H9 (cell line): ENCODE results near the gene EFNA1. TPM values are rescaled to one million over a fixed set of nuclear protein-coding genes. Genes with fewer than 3 reads are reported as not detected.

Experiments
- DNase-seq: peaks from one replicate; pipeline ENCODE4 v3.0.0-alpha.2; 2017
- H2AFZ ChIP-seq: one replicate; pipeline ENCODE4 v1.6.1; 2013; ENCODE audit warnings: mild to moderate bottlenecking, low read length, control low read depth, moderate library complexity
- H2AK5ac ChIP-seq: 2 replicates; pipeline ENCODE4 v1.6.1; 2013; ENCODE audit warnings: low read length, control low read depth, mixed read lengths; ENCODE audit not compliant: insufficient read length
- H2BK120ac ChIP-seq: one replicate; pipeline ENCODE4 v1.6.1; 2013; ENCODE audit warnings: low read depth, mild to moderate bottlenecking, low read length, control low read depth, inconsistent platforms; ENCODE audit not compliant: poor library complexity, severe bottlenecking
- H2BK12ac ChIP-seq: 2 replicates; pipeline ENCODE4 v1.6.1; 2013; ENCODE audit warnings: low read length, control low read depth, mixed read lengths, low read depth; ENCODE audit not compliant: insufficient read length
- H2BK15ac ChIP-seq: 2 replicates; pipeline ENCODE4 v1.6.1; 2013; ENCODE audit warnings: low read depth, low read length, control low read depth
- H2BK20ac ChIP-seq: one replicate; pipeline ENCODE4 v1.6.1; 2013; ENCODE audit warnings: low read depth, mild to moderate bottlenecking, low read length, control low read depth, inconsistent platforms; ENCODE audit not compliant: poor library complexity, severe bottlenecking
- H2BK5ac ChIP-seq: 2 replicates; pipeline ENCODE4 v1.6.1; 2013; ENCODE audit warnings: low read length, control low read depth, mixed read lengths; ENCODE audit not compliant: insufficient read length
- H3K14ac ChIP-seq: 2 replicates; pipeline ENCODE4 v1.6.1; 2013; ENCODE audit warnings: low read length, control low read depth; ENCODE audit not compliant: insufficient read depth
- H3K18ac ChIP-seq: 2 replicates; pipeline ENCODE4 v1.6.1; 2013; ENCODE audit warnings: low read depth, mild to moderate bottlenecking, mixed read lengths, low read length, control low read depth; ENCODE audit not compliant: insufficient read length
- H3K23ac ChIP-seq: 2 replicates; pipeline ENCODE4 v1.6.1; 2013; ENCODE audit warnings: low read length, control low read depth, mixed read lengths, low read depth; ENCODE audit not compliant: insufficient read length
- H3K23me2 ChIP-seq: 2 replicates; pipeline ENCODE4 v1.6.1; 2013; ENCODE audit warnings: low read depth, mild to moderate bottlenecking, mixed read lengths, low read length, control low read depth; ENCODE audit not compliant: insufficient read length, poor library complexity, severe bottlenecking
- H3K27ac ChIP-seq: 2 replicates; pipeline ENCODE4 v1.5.1; 2013; ENCODE audit warnings: low read length, control low read depth, mixed read lengths, low read depth; ENCODE audit not compliant: insufficient read length
- H3K27me3 ChIP-seq: 2 replicates; pipeline ENCODE4 v1.6.1; 2013; ENCODE audit warnings: low read length, control low read depth, inconsistent platforms; ENCODE audit not compliant: insufficient read depth
- H3K4ac ChIP-seq: 2 replicates; pipeline ENCODE4 v1.6.1; 2013; ENCODE audit warnings: low read depth, mild to moderate bottlenecking, control low read depth, inconsistent platforms, low read length, moderate library complexity
- H3K4me1 ChIP-seq: 2 replicates; pipeline ENCODE4 v1.6.1; 2013; ENCODE audit warnings: low read length, control low read depth, inconsistent platforms; ENCODE audit not compliant: insufficient read depth
- H3K4me2 ChIP-seq: 2 replicates; pipeline ENCODE4 v1.6.1; 2013; ENCODE audit warnings: low read length, control low read depth, mixed read lengths; ENCODE audit not compliant: insufficient read length, insufficient read depth
- H3K56ac ChIP-seq: 2 replicates; pipeline ENCODE4 v1.6.1; 2013; ENCODE audit warnings: low read depth, mild to moderate bottlenecking, mixed read lengths, low read length, control low read depth; ENCODE audit not compliant: insufficient read length
- H3K79me1 ChIP-seq: 2 replicates; pipeline ENCODE4 v1.6.1; 2013; ENCODE audit warnings: low read depth, mild to moderate bottlenecking, moderate library complexity, low read length, control low read depth, inconsistent platforms; ENCODE audit not compliant: insufficient read depth, poor library complexity, severe bottlenecking
- H3K79me2 ChIP-seq: 2 replicates; pipeline ENCODE4 v1.6.1; 2013; ENCODE audit warnings: low read length, control low read depth, inconsistent platforms; ENCODE audit not compliant: insufficient read depth
- H3K9ac ChIP-seq: 2 replicates; pipeline ENCODE4 v1.6.1; 2013; ENCODE audit warnings: low read length, control low read depth, mixed read lengths; ENCODE audit not compliant: insufficient read length; ENCODE audit errors: extremely low read depth
- H3K9me3 ChIP-seq: one replicate; pipeline ENCODE4 v1.6.1; 2013; ENCODE audit warnings: low read depth, low read length, inconsistent platforms; ENCODE audit not compliant: control insufficient read depth
- H3T11ph ChIP-seq: one replicate; pipeline ENCODE4 v1.6.1; 2013; ENCODE audit warnings: mild to moderate bottlenecking, low read length, control low read depth, inconsistent platforms
- H4K20me1 ChIP-seq: one replicate; pipeline ENCODE4 v1.6.1; 2013; ENCODE audit not compliant: control insufficient read depth, insufficient read length, insufficient read depth
- H4K5ac ChIP-seq: 2 replicates; pipeline ENCODE4 v1.6.1; 2013; ENCODE audit warnings: low read depth, mild to moderate bottlenecking, mixed read lengths, low read length, control low read depth; ENCODE audit not compliant: insufficient read length
- H4K8ac ChIP-seq: replicated peaks from 2 replicates; pipeline ENCODE4 v1.6.1; 2013; ENCODE audit warnings: low read length, control low read depth, mixed read lengths, low read depth; ENCODE audit not compliant: insufficient read length
- H4K91ac ChIP-seq: 2 replicates; pipeline ENCODE4 v1.6.1; 2013; ENCODE audit warnings: low read depth, mild to moderate bottlenecking, moderate library complexity, mixed read lengths, low read length, control low read depth; ENCODE audit not compliant: insufficient read length
- H3K27ac Mint-ChIP-seq, 3 experiments: 2 replicates in 2 of 3; 3 replicates in 1 of 3; pipeline ENCODE4 v1.8.0; 2020 to 2021; ENCODE audit warnings: mixed read lengths in 3 of 3, mild to moderate bottlenecking in 1 of 3, moderate library complexity in 1 of 3
- H3K27me3 Mint-ChIP-seq: 2 replicates; pipeline ENCODE4 v1.8.0; 2021; ENCODE audit warnings: low read depth, mild to moderate bottlenecking, moderate library complexity, mixed read lengths
- H3K36me3 Mint-ChIP-seq, 3 experiments: 2 replicates in 2 of 3; 3 replicates in 1 of 3; pipeline ENCODE4 v1.8.0; 2020 to 2021; ENCODE audit warnings: low read depth in 3 of 3, mixed read lengths in 3 of 3; ENCODE audit not compliant: insufficient read depth in 1 of 3
- H3K4me1 Mint-ChIP-seq, 2 experiments: 2 replicates each; pipeline ENCODE4 v1.8.0; 2020; ENCODE audit warnings: mixed read lengths in 2 of 2
- H3K4me3 Mint-ChIP-seq, 2 experiments: 2 replicates in 1 of 2; 3 replicates in 1 of 2; pipeline ENCODE4 v1.8.0; 2020 to 2021; ENCODE audit warnings: mild to moderate bottlenecking in 2 of 2, mixed read lengths in 2 of 2, moderate library complexity in 1 of 2
- H3K9me3 Mint-ChIP-seq, 2 experiments: 2 replicates in 1 of 2; 3 replicates in 1 of 2; pipeline ENCODE4 v1.8.0; 2020; ENCODE audit warnings: mild to moderate bottlenecking in 2 of 2, mixed read lengths in 2 of 2, moderate library complexity in 1 of 2
- WGBS: extraction: QIAGEN DNeasy Blood & Tissue Kit; methylation state at CpG from one replicate; pipeline ENCODE4 v1.1.7; 2013; ENCODE audit warnings: missing lambda C conversion rate, low lambda C conversion rate, mixed read lengths; ENCODE audit not compliant: insufficient read length; ENCODE audit errors: extremely low coverage; 5-methylcytosine and 5-hydroxymethylcytosine counted together
- total RNA-seq: library from RNA; stranded (reverse); gene quantifications from 2 replicates; pipeline ENCODE4 v1.2.1, GENCODE V29; 2021
- TF ChIP-seq, protein P1 (sequence below): fragments of 200-600 bp; sonication (generic); conservative IDR thresholded peaks from 3 replicates; pipeline ENCODE4 v1.8.0; 2021; ENCODE audit warnings: antibody characterized with exemption, mild to moderate bottlenecking

Gene EFNA1
- total RNA-seq, 1 experiment from 2014 or later = 1.4 TPM

DNA sequence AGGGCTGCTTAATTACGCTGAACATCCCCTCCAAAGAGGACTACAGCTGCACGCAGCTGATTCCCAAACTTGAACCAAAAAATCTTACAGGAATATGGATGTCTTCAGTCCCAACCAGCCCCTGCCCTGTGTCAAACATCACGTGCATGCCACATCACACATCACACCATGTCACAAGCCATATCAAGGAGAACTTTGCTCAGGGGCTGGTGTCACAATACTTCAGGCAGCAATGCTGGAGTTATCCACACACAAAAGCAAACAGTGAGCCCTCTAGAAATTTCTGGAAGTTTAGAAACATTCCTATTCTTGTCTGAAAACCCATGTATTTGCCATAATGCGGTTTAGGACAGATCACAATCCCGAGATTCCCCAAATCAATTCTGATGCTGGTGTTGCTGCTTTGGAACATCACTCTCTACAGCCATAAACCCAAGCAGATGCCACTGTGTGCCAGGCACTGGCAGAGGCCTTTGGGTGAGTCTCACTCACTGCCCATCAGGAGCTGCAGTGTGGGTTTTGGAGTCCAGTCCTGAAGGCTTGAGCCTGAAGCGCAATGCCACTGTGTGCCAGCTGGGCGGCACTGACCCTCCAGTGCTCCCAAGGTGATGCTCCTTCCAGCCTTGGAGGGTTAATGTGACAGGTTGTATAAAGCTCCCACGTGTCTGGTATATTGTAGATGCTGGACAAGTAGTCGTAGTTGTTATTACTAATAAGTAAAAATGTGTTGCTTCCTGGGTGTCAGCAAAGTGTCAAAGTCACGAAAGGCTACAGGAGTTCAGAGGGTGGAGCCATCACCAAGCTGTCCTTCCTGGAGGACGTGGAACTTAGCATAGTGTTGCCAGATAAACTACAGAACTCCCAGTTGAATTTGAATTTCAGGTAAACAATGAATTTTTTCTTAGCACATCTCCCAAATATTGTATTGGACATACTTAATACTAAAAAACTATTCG, 20.1 kb upstream of the EFNA1 start:
- Histone ChIP-seq H3K23me2 (no peaks in the 10 kb centered on the region), H3K4ac (no peak overlapping the region), H3K27me3 (no peaks in the 10 kb centered on the region), H3K79me2 (no peaks in the 10 kb centered on the region), H2AFZ (no peak overlapping the region), H3K4me2 (no peak overlapping the region), H4K8ac (no peak overlapping the region), H2BK12ac (no peak overlapping the region), H3K4me1 (no peaks in the 10 kb centered on the region), H3K14ac (no peak overlapping the region), H3K9me3 (no peaks in the 10 kb centered on the region), H2BK120ac (no peak overlapping the region), H3K18ac (no peak overlapping the region), H4K20me1 (no peaks in the 10 kb centered on the region), H2BK15ac (no peak overlapping the region), H2BK5ac (no peak overlapping the region), H4K5ac (no peak overlapping the region), H3K23ac (no peak overlapping the region), H2BK20ac (no peak overlapping the region), H2AK5ac (no peak overlapping the region), H3T11ph (no peak overlapping the region), H3K56ac (no peak overlapping the region), H4K91ac (no peak overlapping the region), H3K79me1 (no peaks in the 10 kb centered on the region), H3K27ac (no peak overlapping the region), H3K9ac (no peak overlapping the region)
- Mint-ChIP-seq H3K4me1 (peaks cover 2 to 4% of the 10 kb centered on the region in 2 experiments; a peak in 1 of 4 replicates), H3K36me3 (no peaks in the 10 kb centered on the region), H3K27ac (no peak overlapping the region), H3K9me3 (no peaks in the 10 kb centered on the region), H3K4me3 (no peak overlapping the region), H3K27me3 (peaks cover 46% of the 10 kb centered on the region)
- no CpG with 5 or more reads among the region's 12 CpGs for WGBS
- TF ChIP-seq, protein P1, sequence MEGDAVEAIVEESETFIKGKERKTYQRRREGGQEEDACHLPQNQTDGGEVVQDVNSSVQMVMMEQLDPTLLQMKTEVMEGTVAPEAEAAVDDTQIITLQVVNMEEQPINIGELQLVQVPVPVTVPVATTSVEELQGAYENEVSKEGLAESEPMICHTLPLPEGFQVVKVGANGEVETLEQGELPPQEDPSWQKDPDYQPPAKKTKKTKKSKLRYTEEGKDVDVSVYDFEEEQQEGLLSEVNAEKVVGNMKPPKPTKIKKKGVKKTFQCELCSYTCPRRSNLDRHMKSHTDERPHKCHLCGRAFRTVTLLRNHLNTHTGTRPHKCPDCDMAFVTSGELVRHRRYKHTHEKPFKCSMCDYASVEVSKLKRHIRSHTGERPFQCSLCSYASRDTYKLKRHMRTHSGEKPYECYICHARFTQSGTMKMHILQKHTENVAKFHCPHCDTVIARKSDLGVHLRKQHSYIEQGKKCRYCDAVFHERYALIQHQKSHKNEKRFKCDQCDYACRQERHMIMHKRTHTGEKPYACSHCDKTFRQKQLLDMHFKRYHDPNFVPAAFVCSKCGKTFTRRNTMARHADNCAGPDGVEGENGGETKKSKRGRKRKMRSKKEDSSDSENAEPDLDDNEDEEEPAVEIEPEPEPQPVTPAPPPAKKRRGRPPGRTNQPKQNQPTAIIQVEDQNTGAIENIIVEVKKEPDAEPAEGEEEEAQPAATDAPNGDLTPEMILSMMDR = no peak
- DNase-seq = no peak
